GM19099 (cell line): ENCODE results near the gene TMEM163.

Experiments
- POLR2A ChIP-seq: IDR thresholded peaks from 3 replicates; pipeline ENCODE4 v1.6.1; 2011; ENCODE audit warnings: low read depth; ENCODE audit not compliant: insufficient read length; ENCODE audit errors: extremely low read depth

The TMEM163 gene

GRCh38 chr2:134489732-134490384, 228.9 kb downstream of the TMEM163 start:
- no peak for TF ChIP-seq POLR2A

GRCh38 chr2:134482766-134483340, 235.9 kb downstream of the TMEM163 start:
- TF ChIP-seq POLR2A = no peak

GRCh38 chr2:134482131-134482723, 236.6 kb downstream of the TMEM163 start:
- TF ChIP-seq POLR2A = no peak

- TF ChIP-seq POLR2A = no peak
These were observed 239.0 kb downstream of the TMEM163 start for GRCh38 chr2:134479696-134480330.

GRCh38 chr2:134470561-134471168, 248.1 kb downstream of the TMEM163 start:
- no peak for TF ChIP-seq POLR2A

GRCh38 chr2:134469516-134470115, 249.2 kb downstream of the TMEM163 start:
- no peak for TF ChIP-seq POLR2A

- no peak for TF ChIP-seq POLR2A
These were observed 250.0 kb downstream of the TMEM163 start for GRCh38 chr2:134468776-134469175.

- no peak for TF ChIP-seq POLR2A
These were observed 250.6 kb downstream of the TMEM163 start for GRCh38 chr2:134468164-134468563.

- no peak for TF ChIP-seq POLR2A
These were observed 252.7 kb downstream of the TMEM163 start for GRCh38 chr2:134466141-134466540.

- no peak for TF ChIP-seq POLR2A
These were observed 253.3 kb downstream of the TMEM163 start for GRCh38 chr2:134465228-134466105.

GRCh38 chr2:134463699-134464022, 255.1 kb downstream of the TMEM163 start:
- TF ChIP-seq POLR2A = no peak

GRCh38 chr2:134462791-134463698, 255.8 kb downstream of the TMEM163 start:
- no peak for TF ChIP-seq POLR2A

GRCh38 chr2:134462275-134462674, 256.5 kb downstream of the TMEM163 start:
- no peak for TF ChIP-seq POLR2A
